Transverse colon (tissue), 4 donors: ENCODE data around the gene HYAL2. TPM values are rescaled to one million over a fixed set of nuclear protein-coding genes. Genes with fewer than 3 reads are reported as not detected.

Source experiments
- DNase-seq: peaks from one replicate; pipeline ENCODE4 v3.0.0-alpha.2; 2019
- H3K27ac ChIP-seq, 4 donors: fragments of 200-600 bp; sonication (generic); 2 replicates each; pipeline ENCODE4 v1.5.1; 2016 to 2018; ENCODE audit warnings: inconsistent platforms in 4 of 4
- H3K27me3 ChIP-seq: fragments of 200-600 bp; sonication (generic); 2 replicates; pipeline ENCODE4 v1.5.1; 2017; ENCODE audit warnings: inconsistent platforms
- H3K36me3 ChIP-seq, 4 donors: fragments of 200-600 bp; sonication (generic); 2 replicates each; pipeline ENCODE4 v1.5.1; 2017 to 2019; ENCODE audit warnings: inconsistent platforms in 4 of 4
- H3K4me1 ChIP-seq, 4 donors: fragments of 200-600 bp; sonication (generic); 2 replicates each; pipeline ENCODE4 v1.5.1; 2017 to 2020; ENCODE audit warnings: inconsistent platforms in 4 of 4
- H3K4me3 ChIP-seq, 4 donors: fragments of 200-600 bp; sonication (generic); 1 replicate in 1 of 4; 2 replicates in 3 of 4; pipeline versions ENCODE4 v1.5.1 to v1.6.1; 2017 to 2019; ENCODE audit warnings: inconsistent platforms in 4 of 4
- H3K9me3 ChIP-seq, 2 donors: fragments of 200-600 bp; sonication (generic); 2 replicates each; pipeline ENCODE4 v1.5.1; 2017 to 2019; ENCODE audit warnings: inconsistent platforms in 2 of 2
- CTCF ChIP-seq, 5 experiments: fragments of 200-600 bp in 3 of 5; fragments of 450-650 bp in 2 of 5; sonication (generic) in 3 of 5; IDR thresholded peaks; 1 replicate in 2 of 5; 2 replicates in 3 of 5; pipeline ENCODE4 v1.5.1; 2016 to 2017; ENCODE audit warnings: antibody characterized with exemption in 5 of 5, inconsistent platforms in 3 of 5, mild to moderate bottlenecking in 2 of 5, moderate library complexity in 1 of 5
- EP300 ChIP-seq: sonication (generic); formaldehyde crosslinking; IDR thresholded peaks from one replicate; pipeline ENCODE4 v1.6.1; 2017; ENCODE audit warnings: antibody characterized with exemption, low read depth
- POLR2A ChIP-seq: fragments of 450-650 bp; IDR thresholded peaks from one replicate; pipeline ENCODE4 v1.6.1; 2016; ENCODE audit warnings: antibody characterized with exemption, mild to moderate bottlenecking, moderate library complexity
- POLR2AphosphoS5 ChIP-seq, 3 donors: sonication (generic); formaldehyde crosslinking; IDR thresholded peaks; one replicate each; pipeline ENCODE4 v1.6.1; 2016; ENCODE audit warnings: antibody characterized with exemption in 3 of 3
- WGBS, 2 donors: methylation state at CpG; one replicate each; pipeline ENCODE4 v1.1.5; 2018; ENCODE audit warnings: low coverage in 1 of 2; 5-methylcytosine and 5-hydroxymethylcytosine counted together
- in situ Hi-C, 4 donors: fragments of 200-750 bp; cut with MboI; loops; one replicate each; pipeline versions ENCODE4 v1.15.0 to v1.15.1; 2017; ENCODE audit warnings: low sequenced_read_pairs in 3 of 4, low pct_ligation_motif_present in 1 of 4, low pct_unique_long_range_greater_than_20kb in 1 of 4
- intact Hi-C: fragments of 100-400 bp; cut with DNase I; formaldehyde crosslinking; loops from one replicate; pipeline ENCODE4 v1.15.1; 2023; ENCODE audit warnings: low total_unique reads
- total RNA-seq, 4 donors: library from RNA; depleted of rRNA; stranded (reverse); fragments of >200 nt; gene quantifications; one replicate each; pipeline ENCODE4 v1.1.0, GENCODE V29; 2016

HYAL2 gene
- total RNA-seq, 4 donors from 2014 or later: 18.7 to 51.1 (median 32.0) TPM

GRCh38 chr3:50269977-50270413 lies 52.5 kb downstream of the HYAL2 start:
- DNase-seq: no peak
- Histone ChIP-seq H3K27me3 (peaks cover 14% of the 10 kb centered on the region), H3K9me3 (no peaks in the 10 kb centered on the region), H3K27ac (peak overlapping the region; percentile 85 to 96 (median 88)), H3K4me1 (peaks cover 50 to 85% (median 61%) of the 10 kb centered on the region in 4 donors), H3K36me3 (no peaks in the 10 kb centered on the region), H3K4me3 (peak overlapping the region in 2 of 4 donors; percentile 32 to 41)
- TF ChIP-seq CTCF (IDR thresholded peaks at IDR 0.05) (no peak), EP300 (no peak), POLR2AphosphoS5 (IDR thresholded peaks at IDR 0.05) (no peak), POLR2A (no peak)
- in situ Hi-C loops (loop anchor here in 1 of 4 donors (5.0 kb wide), 1 partner anchor 78 kb away; the partner anchor contains the start of gene GNAT1), intact Hi-C loops (loop anchor here (5.0 to 10.0 kb wide), 2 partner anchors 78 to 145 kb away; partner anchors contain the start of gene GNAT1)
- WGBS, 2 donors: 62% methylated on average over 3 of the region's 8 CpGs; no CpG with 5 or more reads in 1 of the 2 donors

- Histone ChIP-seq H3K27me3 (peaks cover 9% of the 10 kb centered on the region), H3K27ac (peak overlapping the region; percentile 85 to 96 (median 88)), H3K9me3 (no peaks in the 10 kb centered on the region), H3K36me3 (no peaks in the 10 kb centered on the region), H3K4me1 (peaks cover 53 to 87% (median 65%) of the 10 kb centered on the region in 4 donors), H3K4me3 (peak overlapping the region in 3 of 4 donors; percentile 31 to 41 (median 32))
- in situ Hi-C loops (no loop called here), intact Hi-C loops (no loop called here)
- no peak for DNase-seq
- WGBS, 2 donors: 30% methylated on average over 4 of the region's 4 CpGs; no CpG with 5 or more reads in 1 of the 2 donors
- no peak for TF ChIP-seq EP300
- no peak for TF ChIP-seq POLR2A
- TF ChIP-seq POLR2AphosphoS5 (IDR thresholded peaks at IDR 0.05): no peak
- TF ChIP-seq CTCF (IDR thresholded peaks at IDR 0.05): no peak
Measured at GRCh38 chr3:50269460-50269859, 53.1 kb downstream of the HYAL2 start.

GRCh38 chr3:50268703-50269451 lies 53.7 kb downstream of the HYAL2 start, which contains the start of gene SEMA3B:
Gene SEMA3B (plus strand): TSS chr3:50269147. CDS start chr3:50269241, 94 bp downstream.
- TF ChIP-seq POLR2A (peak; percentile 79), CTCF (IDR thresholded peaks at IDR 0.05) (no peak), POLR2AphosphoS5 (IDR thresholded peaks at IDR 0.05) (peak; percentile 38 to 82 (median 79)), EP300 (peak; percentile 5)

GRCh38 chr3:50268276-50268675 lies 54.3 kb downstream of the HYAL2 start:
- H3K4me3 ChIP-seq: peak overlapping the region in 2 of 4 donors; percentile 32 to 48
- peak overlapping the region; percentile 85 to 96 (median 88) for H3K27ac ChIP-seq
- WGBS, 2 donors: 20 to 28% methylated on average over 1 to 3 of the region's 3 CpGs
- peaks cover under 1% of the 10 kb centered on the region for H3K27me3 ChIP-seq
- TF ChIP-seq POLR2AphosphoS5 (IDR thresholded peaks at IDR 0.05) (no peak), EP300 (no peak), CTCF (IDR thresholded peaks at IDR 0.05) (no peak), POLR2A (no peak)
- in situ Hi-C loops (no loop called here), intact Hi-C loops (no loop called here)
- no peaks in the 10 kb centered on the region for H3K9me3 ChIP-seq
- H3K4me1 ChIP-seq: peaks cover 55 to 82% (median 61%) of the 10 kb centered on the region in 4 donors
- no peaks in the 10 kb centered on the region for H3K36me3 ChIP-seq
- DNase-seq: no peak

More at GRCh38 chr3:50268703-50269451, 53.7 kb downstream of the HYAL2 start, which contains the start of gene SEMA3B:
- intact Hi-C loops: no loop called here
- DNase-seq: peak; percentile 89
- peak within 1 kb of the TSS; percentile 14 to 48 (median 32) for H3K4me3 ChIP-seq
- 28% methylated on average over 11 of the region's 21 CpGs; no CpG with 5 or more reads in 1 of the 2 donors for WGBS, 2 donors
- H3K9me3 ChIP-seq: no peaks in the 10 kb centered on the region
- in situ Hi-C loops: no loop called here
- H3K4me1 ChIP-seq: peaks cover 58 to 87% (median 66%) of the 10 kb centered on the region in 4 donors
- H3K27ac ChIP-seq: peak within 1 kb of the TSS; percentile 85 to 96 (median 88)
- peaks cover 6% of the 10 kb centered on the region for H3K27me3 ChIP-seq
- no peaks in the 10 kb centered on the region for H3K36me3 ChIP-seq
